NCI-H510A treated with DMSO at 0.1 percent for 48 hours (cell line): ENCODE measurements around the gene CTNND2.

Source experiments
- DNase-seq: peaks from one replicate; lab custom pipeline; 2025; lab: John Stamatoyannopoulos, UW

CTNND2 gene

GRCh38 chr5:11520241-11520930 lies 383.9 kb downstream of the CTNND2 start:
- DNase-seq = no peak

GRCh38 chr5:11519236-11519635 lies 385.0 kb downstream of the CTNND2 start:
- DNase-seq = no peak

- no peak for DNase-seq
Measured at GRCh38 chr5:11518676-11519075, 385.6 kb downstream of the CTNND2 start.

DNA sequence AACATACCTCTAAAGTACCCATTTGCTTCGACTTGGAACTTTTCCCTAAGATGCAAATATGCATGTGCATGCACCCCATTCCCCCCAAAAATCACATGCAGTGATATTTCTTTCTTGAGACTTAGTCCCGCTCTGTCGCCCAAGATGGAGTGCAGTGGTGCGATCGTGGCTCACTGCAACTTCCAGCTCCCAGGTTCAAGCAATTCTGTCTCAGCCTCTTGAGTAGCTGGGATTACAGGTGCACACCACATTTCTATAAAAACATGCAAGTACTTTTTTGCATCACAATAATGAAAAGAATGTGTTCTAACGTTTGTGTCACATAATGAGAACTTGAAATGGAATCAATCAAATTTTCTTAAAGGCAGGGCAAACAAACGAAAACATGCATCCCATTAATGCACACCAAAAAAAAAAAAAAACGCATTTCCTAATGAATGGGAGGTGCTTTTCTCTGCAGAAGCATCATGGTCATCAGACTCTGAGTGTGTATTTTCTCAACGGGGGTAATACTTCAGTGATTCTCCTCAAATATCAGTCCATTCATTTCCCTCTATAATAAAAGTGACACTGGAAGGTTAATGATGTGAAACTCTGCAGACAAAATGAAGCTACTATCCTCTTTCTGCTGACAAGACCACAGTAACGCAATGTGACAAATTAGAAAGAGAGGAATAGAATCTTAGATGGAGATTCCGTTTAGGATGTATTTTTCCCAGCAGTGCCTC lies 389.4 kb downstream of the CTNND2 start:
- DNase-seq = no peak

DNA sequence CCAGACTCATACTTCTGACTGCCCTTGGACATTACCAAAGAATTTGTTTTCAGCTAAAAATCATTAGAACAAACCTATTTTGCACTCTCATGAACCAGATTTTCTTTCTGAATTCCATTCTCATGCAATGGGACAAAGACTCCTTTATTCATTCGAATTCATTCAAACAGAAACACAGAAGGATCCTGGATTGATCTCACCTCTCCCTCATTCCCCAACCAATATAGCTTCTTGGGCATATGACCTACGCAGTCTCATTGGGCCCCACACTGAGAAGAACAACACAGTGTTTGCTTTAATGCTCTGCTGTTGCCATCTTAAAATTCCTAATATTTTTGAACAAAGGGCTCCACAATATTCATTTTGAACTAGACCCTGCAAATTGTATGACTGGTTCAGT lies 392.4 kb downstream of the CTNND2 start:
- DNase-seq = no peak

DNA sequence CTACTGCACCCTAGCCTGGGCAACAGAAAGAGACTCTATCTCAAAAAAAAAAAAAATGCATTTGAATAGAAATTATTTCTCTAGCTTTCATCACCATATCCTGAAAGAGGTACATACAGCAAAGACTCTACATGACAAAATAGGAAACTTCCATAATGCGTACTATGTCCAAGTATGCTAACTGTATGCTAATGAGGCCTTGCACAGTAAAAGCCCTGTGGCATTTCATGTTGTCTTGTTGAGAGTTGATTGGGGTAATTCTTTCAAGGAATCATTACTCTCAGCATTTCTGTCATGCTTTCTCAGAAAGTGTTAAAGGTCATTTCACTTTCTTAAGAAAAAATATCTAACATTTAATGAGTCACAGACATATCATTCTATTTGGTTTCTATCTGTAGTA lies 393.4 kb downstream of the CTNND2 start:
- DNase-seq = no peak

DNA sequence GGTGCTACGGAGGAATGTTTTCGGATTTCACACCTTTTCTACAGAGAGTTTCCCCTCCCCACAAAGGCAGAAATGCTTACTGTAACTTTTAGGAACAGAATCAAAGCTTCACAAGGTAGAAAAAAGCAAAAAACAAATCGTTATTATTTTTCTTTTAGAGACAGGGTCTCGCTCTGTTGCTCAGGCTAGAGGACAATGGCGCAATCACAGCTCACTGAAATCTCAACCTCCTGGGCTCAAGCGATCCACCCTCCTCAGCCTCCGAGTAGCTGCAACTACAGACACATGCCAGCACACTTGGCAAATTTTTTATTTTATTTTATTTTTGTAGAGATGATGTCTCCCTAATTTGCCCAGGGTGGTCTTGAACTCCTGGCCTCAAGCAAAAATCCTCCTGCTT lies 394.5 kb downstream of the CTNND2 start:
- DNase-seq = no peak

DNA sequence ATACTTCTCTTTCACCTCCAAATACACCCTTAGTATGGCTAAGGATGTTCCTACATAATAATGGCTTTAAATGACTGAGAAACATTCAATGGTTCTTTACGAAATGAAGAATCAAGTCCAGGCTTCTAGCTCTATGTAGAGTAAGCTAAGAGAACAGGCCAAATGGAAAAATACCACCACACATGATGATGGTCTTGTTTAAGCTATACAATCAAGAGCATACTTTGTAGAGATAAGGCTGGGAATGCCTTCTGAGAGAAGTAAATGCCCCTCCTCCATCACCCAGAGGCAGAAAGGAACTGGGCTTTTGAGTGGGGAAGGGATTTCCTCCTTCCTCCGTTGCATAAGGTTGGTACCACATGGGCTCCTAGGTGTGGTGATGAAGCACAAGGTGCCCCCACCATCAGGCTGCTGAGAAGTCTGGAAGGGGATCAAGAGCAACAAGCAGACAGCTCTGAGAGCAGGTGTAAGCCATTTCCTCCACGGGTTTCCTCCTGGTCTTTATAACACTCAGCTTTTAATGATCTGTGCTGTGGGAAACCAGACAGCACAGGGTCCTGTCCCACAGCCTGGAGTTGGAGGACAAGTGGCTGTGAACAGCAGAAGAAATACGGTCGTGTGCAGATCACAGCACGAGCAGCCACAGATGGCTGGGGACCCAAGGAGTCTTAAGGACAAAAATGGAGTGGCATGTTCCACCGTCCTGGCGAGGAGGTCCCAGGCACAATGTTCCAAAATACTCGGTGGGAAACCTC lies 396.9 kb downstream of the CTNND2 start:
- DNase-seq = no peak

DNA sequence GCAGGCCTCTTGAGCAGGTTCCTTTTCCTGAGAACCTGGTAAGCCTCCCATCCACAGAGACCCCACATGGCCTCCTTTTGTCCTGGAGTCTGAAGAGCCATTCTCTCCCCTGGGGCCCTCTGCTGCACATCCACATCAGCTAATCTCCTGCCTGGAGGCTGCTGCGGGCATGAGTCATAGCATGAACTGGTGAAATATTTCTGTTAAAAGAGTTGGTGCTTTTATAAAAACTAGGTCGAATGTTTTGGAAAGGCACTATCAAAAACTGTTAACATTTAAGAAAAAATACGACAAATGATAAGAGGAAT lies 399.4 kb downstream of the CTNND2 start:
- no peak for DNase-seq

DNA sequence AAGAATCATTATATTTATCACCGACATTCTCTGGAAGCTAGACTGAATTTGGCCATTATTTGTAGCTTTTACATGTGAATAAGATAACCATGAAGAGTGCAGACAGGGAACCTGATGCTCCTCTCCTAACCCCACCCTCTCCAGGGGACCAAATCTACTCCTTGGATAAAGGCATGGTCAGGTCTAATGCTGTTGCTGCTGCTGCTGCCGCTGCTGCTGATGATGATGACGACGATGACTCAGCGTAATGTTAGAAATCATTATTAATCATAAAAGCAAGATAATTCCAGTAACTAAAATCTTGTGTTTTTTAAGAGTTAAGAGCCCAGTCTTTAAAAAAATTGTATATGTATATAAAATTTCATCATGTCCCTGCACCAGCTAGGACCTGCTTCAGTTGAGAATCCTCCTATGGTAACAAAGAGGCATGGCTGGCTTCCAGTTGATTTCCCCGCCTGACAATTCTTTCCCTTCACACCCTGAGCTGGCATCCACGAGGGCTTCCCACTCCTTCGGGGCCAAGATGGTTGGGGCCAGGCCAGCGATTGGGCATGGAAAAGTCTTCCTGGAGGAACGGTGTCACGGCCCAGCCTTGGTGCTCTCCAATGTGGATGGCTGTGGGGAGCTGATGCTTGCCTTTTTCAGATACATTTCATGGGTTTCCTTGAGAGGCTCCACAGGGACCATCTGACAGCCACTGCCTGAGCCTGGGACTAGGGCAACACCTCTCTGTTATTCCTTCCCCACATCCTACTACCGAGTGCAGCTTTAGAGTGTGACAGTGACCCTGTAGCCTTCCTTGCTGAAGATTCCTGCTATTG lies 400.0 kb downstream of the CTNND2 start:
- DNase-seq = no peak

GRCh38 chr5:11502783-11503182 lies 401.5 kb downstream of the CTNND2 start:
- DNase-seq = no peak

GRCh38 chr5:11497651-11498050 lies 406.6 kb downstream of the CTNND2 start:
- DNase-seq = no peak

- no peak for DNase-seq
Measured at GRCh38 chr5:11496137-11496719, 408.0 kb downstream of the CTNND2 start.

DNA sequence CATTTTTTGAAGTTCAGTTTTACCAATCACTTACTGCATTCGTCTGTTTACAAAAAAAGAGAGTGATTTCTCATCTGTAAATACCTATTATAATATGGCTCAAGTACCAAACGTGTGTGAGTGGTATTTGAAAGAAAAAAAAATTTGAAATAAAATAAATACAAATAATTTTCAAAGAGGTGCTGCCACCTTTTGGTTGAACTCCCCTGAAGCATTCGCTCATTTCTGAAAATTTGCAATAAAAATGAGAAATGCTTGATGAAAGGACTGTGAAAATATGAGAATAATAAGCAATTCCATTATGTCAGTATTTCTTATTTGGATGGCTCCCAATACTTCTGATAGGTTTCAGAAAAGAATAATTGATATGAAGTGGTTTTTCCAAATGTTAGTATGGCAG lies 409.9 kb downstream of the CTNND2 start:
- DNase-seq = no peak

GRCh38 chr5:11491404-11492075 lies 412.7 kb downstream of the CTNND2 start:
- DNase-seq = no peak

DNA sequence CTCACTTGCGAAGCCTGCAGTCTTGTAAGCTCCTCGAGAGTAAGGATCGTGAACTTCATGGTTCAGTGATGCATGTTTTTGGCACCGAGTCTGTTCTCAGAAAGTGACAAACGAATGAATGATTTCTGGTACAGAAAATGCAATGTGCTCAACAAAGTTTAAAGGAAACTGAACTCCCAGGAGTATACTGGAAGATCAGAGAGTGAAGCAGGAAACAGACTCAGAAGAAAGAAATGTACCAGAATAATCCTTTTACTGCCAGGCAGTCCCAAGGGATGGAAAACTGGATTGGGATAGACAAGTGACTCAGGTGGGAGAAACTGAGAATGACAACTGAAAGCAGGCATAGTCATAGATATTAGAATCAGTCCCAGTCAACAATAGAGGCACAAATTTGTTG lies 420.6 kb downstream of the CTNND2 start:
- no peak for DNase-seq

DNA sequence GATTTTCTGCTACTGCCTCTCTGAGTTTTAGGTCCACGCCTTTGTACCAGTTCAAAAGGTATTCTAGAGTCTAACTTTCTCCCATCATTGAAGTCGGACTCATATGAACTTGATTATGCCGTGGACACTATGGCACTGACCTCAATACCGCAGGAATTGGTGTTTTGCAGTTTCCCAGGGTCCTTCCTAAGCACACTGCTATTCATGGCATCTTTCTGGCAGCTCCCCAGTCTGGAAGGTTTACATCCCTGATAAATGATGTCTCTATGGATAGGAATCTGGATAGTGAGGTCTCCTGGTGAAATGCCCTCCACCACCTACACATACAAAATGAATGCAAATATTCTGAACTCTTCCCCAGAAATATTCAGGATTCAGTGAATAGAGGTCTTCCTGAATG lies 422.2 kb downstream of the CTNND2 start:
- DNase-seq = no peak

DNA sequence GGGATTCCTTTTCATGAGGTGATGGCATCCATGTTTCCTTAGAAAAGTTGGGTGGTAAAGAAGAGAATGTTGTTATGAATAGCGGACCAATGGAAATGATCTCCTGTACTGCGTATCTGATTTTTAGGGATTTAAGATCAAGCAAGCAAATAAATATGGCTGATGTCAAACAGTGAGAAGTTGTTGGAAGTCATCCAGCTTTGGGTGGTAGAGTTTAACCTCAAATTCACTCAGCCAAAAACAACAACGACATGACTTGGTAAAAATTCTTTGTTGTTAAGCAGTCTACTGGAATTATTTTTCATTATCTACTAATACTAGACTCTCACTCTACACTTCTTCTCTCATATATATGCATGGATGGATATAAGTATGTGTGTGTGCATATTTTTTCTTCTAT lies 426.5 kb downstream of the CTNND2 start:
- no peak for DNase-seq

DNA sequence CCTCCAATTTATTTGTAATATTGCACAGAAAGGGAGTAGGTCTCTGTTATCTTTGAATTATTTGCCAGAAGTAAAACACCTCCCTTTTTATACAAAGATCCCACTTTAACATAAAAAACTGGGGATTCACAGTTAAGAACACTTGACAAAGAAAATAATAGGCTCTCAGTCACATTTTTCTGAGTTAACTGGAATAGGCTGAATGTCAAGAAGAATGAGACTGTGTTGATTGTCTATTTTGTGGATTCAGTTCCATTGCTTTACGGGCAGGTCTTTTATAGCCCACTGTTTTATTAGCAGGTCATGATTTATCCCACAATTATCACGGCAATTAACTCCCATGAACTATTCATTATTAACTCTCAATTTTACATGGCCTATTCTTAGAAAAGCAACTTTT lies 427.4 kb downstream of the CTNND2 start:
- no peak for DNase-seq

DNA sequence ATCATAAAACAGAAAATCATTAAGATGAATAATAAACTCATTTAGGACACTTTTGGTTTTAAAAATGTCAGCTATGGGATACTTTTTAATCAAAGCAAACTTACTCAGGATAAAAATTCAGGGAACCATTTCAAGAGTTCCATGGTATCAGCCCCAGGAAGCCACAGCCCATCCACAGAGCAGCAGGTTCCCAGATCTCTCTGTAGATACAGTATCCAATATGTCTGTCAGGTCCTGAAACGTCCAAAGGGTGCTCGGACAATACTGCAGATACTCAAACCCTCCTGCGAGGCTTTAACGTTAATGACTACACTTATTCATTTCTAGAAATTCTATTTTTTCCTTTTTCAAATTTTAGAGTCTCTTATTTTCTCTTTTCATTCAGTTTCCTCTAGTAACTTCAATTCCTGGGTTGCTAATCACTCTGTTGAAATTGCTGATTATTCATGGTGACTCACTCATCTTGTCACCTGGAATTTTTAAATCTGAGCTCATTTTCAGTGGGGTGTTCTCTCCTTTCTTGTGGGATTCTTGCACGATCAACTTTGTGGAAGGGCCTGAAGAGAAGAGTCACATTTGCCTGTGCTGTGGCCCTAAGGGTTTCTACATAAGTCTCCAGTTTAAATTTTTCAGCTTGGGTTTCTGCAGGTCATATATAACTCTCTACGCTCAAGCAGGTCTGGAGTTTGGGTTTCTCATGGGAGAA lies 435.8 kb downstream of the CTNND2 start:
- DNase-seq = no peak

DNA sequence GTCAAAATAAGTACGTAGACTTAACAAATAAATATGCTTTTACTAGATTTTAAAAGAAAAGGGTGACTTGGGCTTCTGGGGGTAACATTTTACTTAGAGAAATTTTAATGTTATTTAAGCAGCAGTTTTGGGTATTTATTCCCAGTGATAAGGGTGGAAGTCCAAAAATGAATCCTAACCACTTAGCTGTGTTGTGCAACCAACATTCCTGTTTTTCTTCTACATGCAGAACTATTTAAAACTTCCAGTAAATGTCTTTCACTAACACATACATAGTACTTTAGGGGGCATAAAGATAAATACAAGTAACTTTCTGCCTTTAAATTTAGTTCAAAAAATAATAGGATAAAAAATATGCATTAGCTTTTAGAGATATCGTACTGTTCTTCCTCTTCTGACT lies 436.7 kb downstream of the CTNND2 start:
- no peak for DNase-seq
